Neural progenitor cell (in vitro differentiated cells): Measurements from ENCODE around the gene NEB. TPM values are rescaled to one million over a fixed set of nuclear protein-coding genes. Genes with fewer than 3 reads are reported as not detected.
A peak's percentile ranks its signal among the peaks of the same experiment; 100 is the strongest.

Experiments used
- DNase-seq: peaks from one replicate; pipeline ENCODE4 v3.0.0-alpha.2; 2016; ENCODE audit warnings: low spot score
- H2AFZ ChIP-seq: fragments of 200-600 bp; sonication (generic); replicated peaks from 2 replicates; pipeline ENCODE4 v1.6.1; 2016; ENCODE audit warnings: antibody characterized with exemption
- H3F3A ChIP-seq: fragments of 200-600 bp; sonication (generic); 2 replicates; pipeline ENCODE4 v1.6.1; 2016; ENCODE audit warnings: antibody characterized with exemption, low read depth
- H3K27ac ChIP-seq: fragments of 200-600 bp; sonication (generic); 2 replicates; pipeline ENCODE4 v1.5.1; 2016; ENCODE audit warnings: mild to moderate bottlenecking
- H3K27me3 ChIP-seq: fragments of 200-600 bp; sonication (generic); 2 replicates; pipeline ENCODE4 v1.6.1; 2016; ENCODE audit warnings: mild to moderate bottlenecking, moderate library complexity
- H3K36me3 ChIP-seq: fragments of 200-600 bp; sonication (generic); 2 replicates; pipeline ENCODE4 v1.5.1; 2016
- H3K4me1 ChIP-seq: fragments of 200-600 bp; sonication (generic); 2 replicates; pipeline ENCODE4 v1.6.1; 2016; ENCODE audit warnings: mixed run types
- H3K4me2 ChIP-seq: fragments of 200-600 bp; sonication (generic); 2 replicates; pipeline ENCODE4 v1.6.1; 2016
- H3K4me3 ChIP-seq: fragments of 200-600 bp; sonication (generic); 2 replicates; pipeline ENCODE4 v1.5.1; 2016
- H3K79me2 ChIP-seq: fragments of 200-600 bp; sonication (generic); 2 replicates; pipeline ENCODE4 v1.6.1; 2016; ENCODE audit warnings: low read depth
- H3K9ac ChIP-seq: fragments of 200-600 bp; sonication (generic); 2 replicates; pipeline ENCODE4 v1.6.1; 2016
- H3K9me3 ChIP-seq: fragments of 200-600 bp; sonication (generic); 2 replicates; pipeline ENCODE4 v1.5.1; 2016; ENCODE audit warnings: low read depth
- H4K20me1 ChIP-seq: fragments of 200-600 bp; sonication (generic); 2 replicates; pipeline ENCODE4 v1.6.1; 2016; ENCODE audit warnings: low read depth
- H3K27ac Mint-ChIP-seq: 3 replicates; pipeline ENCODE4 v1.8.0; 2021; ENCODE audit warnings: mixed read lengths
- H3K27me3 Mint-ChIP-seq: 2 replicates; pipeline ENCODE4 v1.8.0; 2022; ENCODE audit warnings: low read depth, mild to moderate bottlenecking, inconsistent platforms, moderate library complexity, mixed read lengths; ENCODE audit not compliant: insufficient read depth
- H3K36me3 Mint-ChIP-seq: 3 replicates; pipeline ENCODE4 v1.8.0; 2021; ENCODE audit warnings: mixed read lengths
- H3K4me1 Mint-ChIP-seq: 3 replicates; pipeline ENCODE4 v1.8.0; 2021; ENCODE audit warnings: mixed read lengths
- H3K4me3 Mint-ChIP-seq: 3 replicates; pipeline ENCODE4 v1.8.0; 2021; ENCODE audit warnings: mild to moderate bottlenecking, moderate library complexity, mixed read lengths
- H3K9me3 Mint-ChIP-seq: 3 replicates; pipeline ENCODE4 v1.8.0; 2020; ENCODE audit warnings: mixed read lengths
- CTCF ChIP-seq: fragments of 200-600 bp; sonication (generic); IDR thresholded peaks from 2 replicates; pipeline ENCODE4 v1.5.1; 2017; ENCODE audit warnings: antibody characterized with exemption, mild to moderate bottlenecking
- EZH2 ChIP-seq: fragments of 200-600 bp; sonication (generic); IDR thresholded peaks from 2 replicates; pipeline ENCODE4 v1.6.1; 2017; ENCODE audit warnings: antibody characterized with exemption, mild to moderate bottlenecking, moderate library complexity
- EZH2phosphoT487 ChIP-seq: fragments of 200-600 bp; sonication (generic); IDR thresholded peaks from 2 replicates; pipeline ENCODE4 v1.6.1; 2017; ENCODE audit warnings: antibody characterized with exemption
- total RNA-seq: library from RNA; depleted of rRNA; stranded (reverse); fragments of >200 nt; gene quantifications from 2 replicates; pipeline ENCODE4 v1.2.3, GENCODE V29; 2015; ENCODE audit warnings: low replicate concordance

The NEB gene
- total RNA-seq, 1 donor from 2014 or later, result 0.49 TPM

- no peaks in the 10 kb centered on the region for H3K9me3 ChIP-seq
- H3K27ac ChIP-seq, result no peak overlapping the region
- no peak overlapping the region for H3K4me2 ChIP-seq
- H3K36me3 Mint-ChIP-seq, result peaks cover 9% of the 10 kb centered on the region
- no peaks in the 10 kb centered on the region for H3K27me3 ChIP-seq
- H3K27me3 Mint-ChIP-seq, result no peaks in the 10 kb centered on the region
- H3K79me2 ChIP-seq, result no peaks in the 10 kb centered on the region
- peaks cover 2% of the 10 kb centered on the region for H3K9me3 Mint-ChIP-seq
- DNase-seq, result peak; percentile 7
- no peak overlapping the region for H3K4me3 ChIP-seq
- H3K36me3 ChIP-seq, result no peaks in the 10 kb centered on the region
- no peak overlapping the region for H3K4me3 Mint-ChIP-seq
- H3K27ac Mint-ChIP-seq, result peak overlapping the region; percentile 19
- no peak overlapping the region for H3K9ac ChIP-seq
- no peak for TF ChIP-seq EZH2
- TF ChIP-seq CTCF, result no peak
- TF ChIP-seq EZH2phosphoT487, result no peak
- H3K4me1 Mint-ChIP-seq, result peaks cover 29% of the 10 kb centered on the region
- no peak overlapping the region for H2AFZ ChIP-seq
- no peaks in the 10 kb centered on the region for H4K20me1 ChIP-seq
- H3K4me1 ChIP-seq, result peaks cover 21% of the 10 kb centered on the region
- H3F3A ChIP-seq, result peaks cover 4% of the 10 kb centered on the region
Observed at GRCh38 chr2:151765760-151766410, 31.6 kb upstream of the NEB start.

- Mint-ChIP-seq H3K9me3 (no peaks in the 10 kb centered on the region), H3K27me3 (no peaks in the 10 kb centered on the region), H3K36me3 (peaks cover 6% of the 10 kb centered on the region), H3K4me3 (no peak overlapping the region), H3K27ac (no peak overlapping the region), H3K4me1 (peaks cover 32% of the 10 kb centered on the region)
- no peak overlapping the region for H3K27ac ChIP-seq
- H3K4me3 ChIP-seq, result no peak overlapping the region
- H3K9me3 ChIP-seq, result no peaks in the 10 kb centered on the region
- H3F3A ChIP-seq, result peaks cover 16% of the 10 kb centered on the region
- no peak overlapping the region for H3K9ac ChIP-seq
- peaks cover 36% of the 10 kb centered on the region for H3K4me1 ChIP-seq
- H2AFZ ChIP-seq, result no peak overlapping the region
- H4K20me1 ChIP-seq, result no peaks in the 10 kb centered on the region
- H3K4me2 ChIP-seq, result no peak overlapping the region
- H3K27me3 ChIP-seq, result no peaks in the 10 kb centered on the region
- H3K36me3 ChIP-seq, result no peaks in the 10 kb centered on the region
- no peaks in the 10 kb centered on the region for H3K79me2 ChIP-seq
- TF ChIP-seq CTCF, result no peak
- TF ChIP-seq EZH2, result no peak
- TF ChIP-seq EZH2phosphoT487, result no peak
- no peak for DNase-seq
Observed at GRCh38 chr2:151762694-151763093, 28.4 kb upstream of the NEB start.

GRCh38 chr2:151761687-151762086 lies 27.4 kb upstream of the NEB start:
- no peaks in the 10 kb centered on the region for H3K9me3 ChIP-seq
- no peak overlapping the region for H3K27ac Mint-ChIP-seq

More at GRCh38 chr2:151761687-151762086, 27.4 kb upstream of the NEB start:
- no peaks in the 10 kb centered on the region for H3K27me3 ChIP-seq
- no peak overlapping the region for H3K27ac ChIP-seq
- H3K79me2 ChIP-seq, result no peaks in the 10 kb centered on the region
- H3K36me3 Mint-ChIP-seq, result peaks cover 6% of the 10 kb centered on the region
- no peak overlapping the region for H3K4me3 ChIP-seq
- no peak overlapping the region for H3K9ac ChIP-seq
- H4K20me1 ChIP-seq, result no peaks in the 10 kb centered on the region
- H3K4me1 ChIP-seq, result peaks cover 35% of the 10 kb centered on the region
- no peak for DNase-seq
- peaks cover 26% of the 10 kb centered on the region for H3K4me1 Mint-ChIP-seq
- H3K36me3 ChIP-seq, result no peaks in the 10 kb centered on the region
- TF ChIP-seq EZH2 (no peak), CTCF (no peak), EZH2phosphoT487 (no peak)
- peaks cover 16% of the 10 kb centered on the region for H3F3A ChIP-seq
- no peaks in the 10 kb centered on the region for H3K9me3 Mint-ChIP-seq
- no peak overlapping the region for H3K4me2 ChIP-seq
- H3K4me3 Mint-ChIP-seq, result no peak overlapping the region
- no peaks in the 10 kb centered on the region for H3K27me3 Mint-ChIP-seq
- H2AFZ ChIP-seq, result no peak overlapping the region
